GM12878 (cell line): ENCODE measurements around the gene USF3. TPM values are rescaled to one million over a fixed set of nuclear protein-coding genes. Genes with fewer than 3 reads are reported as not detected.

ENCODE experiments used
- ATAC-seq: fragments of 200-7000 bp; cut with Tn5 transposase; 3 replicates; pipeline ENCODE4 v1.9.1; 2020; ENCODE audit warnings: mild to moderate bottlenecking, moderate library complexity
- BruUV-seq: library from RNA; stranded (reverse); fragments of 400-500 nt; replicated peaks from 2 replicates; lab custom pipeline; 2021; lab: Mats Ljungman, UMichigan
- CTCF ChIA-PET: fragments of 300-600 bp; sonication (Branson Sonifier 250); formaldehyde crosslinking; extraction: SDS; loops from one replicate; lab custom pipeline; 2021; ENCODE audit warnings: inconsistent platforms; lab: Yijun Ruan, JAX
- POLR2A ChIA-PET: fragments of 350-600 bp; formaldehyde crosslinking; extraction: SDS; loops from one replicate; lab custom pipeline; 2021; ENCODE audit warnings: inconsistent platforms; lab: Charles Lee
- RAD21 ChIA-PET: fragments of 300-600 bp; sonication (Branson Sonifier 250); formaldehyde crosslinking; loops from one replicate; lab custom pipeline; 2023; ENCODE audit warnings: antibody characterized with exemption; ENCODE audit not compliant: unreplicated experiment; lab: Charles Lee
- SMC1A ChIA-PET: fragments of 300-600 bp; sonication (Branson Sonifier 250); formaldehyde crosslinking; loops from one replicate; lab custom pipeline; 2023; ENCODE audit not compliant: unreplicated experiment, uncharacterized antibody; lab: Charles Lee
- DNase-seq: peaks from one replicate; pipeline ENCODE4 v3.0.0-alpha.2; 2011; ENCODE audit warnings: low read depth, low spot score
- FAIRE-seq: peaks from 3 replicates; lab custom pipeline; 2011; peaks lifted over from hg19 to GRCh38; lab: Jason Lieb, UNC
- H2AFZ ChIP-seq: 2 replicates; pipeline ENCODE4 v1.6.0; 2011; ENCODE audit warnings: low read depth, low read length, control low read depth; ENCODE audit not compliant: control insufficient read depth
- H3K27ac ChIP-seq: 2 replicates; pipeline ENCODE4 v1.5.1; 2011; ENCODE audit warnings: control low read depth; ENCODE audit not compliant: control insufficient read depth, insufficient read depth
- H3K27me3 ChIP-seq, 2 experiments: replicated peaks in 1 of 2; 2 replicates each; pipeline versions ENCODE4 v1.6.0 to v1.6.1; 2011; ENCODE audit warnings: low read length in 1 of 2; ENCODE audit not compliant: control insufficient read depth in 2 of 2, insufficient read depth in 2 of 2
- H3K36me3 ChIP-seq, 2 experiments: 2 replicates each; pipeline ENCODE4 v1.5.1; 2011; ENCODE audit warnings: low read length in 1 of 2; ENCODE audit not compliant: control insufficient read depth in 2 of 2, insufficient read depth in 2 of 2
- H3K4me1 ChIP-seq: 2 replicates; pipeline ENCODE4 v1.6.1; 2011; ENCODE audit warnings: mild to moderate bottlenecking, low read length, moderate library complexity, mixed read lengths; ENCODE audit not compliant: control insufficient read depth, insufficient read depth
- H3K4me2 ChIP-seq: 2 replicates; pipeline ENCODE4 v1.6.0; 2011; ENCODE audit warnings: control low read depth; ENCODE audit not compliant: control insufficient read depth, insufficient read depth
- H3K4me3 ChIP-seq: fragments of 200-600 bp; sonication (generic); 2 replicates; pipeline ENCODE4 v1.5.1; 2016
- H3K79me2 ChIP-seq: 2 replicates; pipeline ENCODE4 v1.6.0; 2011; ENCODE audit warnings: low read length; ENCODE audit not compliant: control insufficient read depth, insufficient read depth
- H3K9ac ChIP-seq: 2 replicates; pipeline ENCODE4 v1.8.0; 2011; ENCODE audit warnings: low read length, control low read depth, mixed read lengths; ENCODE audit not compliant: control insufficient read depth, insufficient read depth
- H3K9me3 ChIP-seq: replicated peaks from 3 replicates; pipeline ENCODE4 v1.5.1; 2011; ENCODE audit warnings: mild to moderate bottlenecking, low read length; ENCODE audit not compliant: control insufficient read depth, insufficient read depth
- H4K20me1 ChIP-seq: 2 replicates; pipeline ENCODE4 v1.6.0; 2011; ENCODE audit not compliant: control insufficient read depth, insufficient read depth
- IKZF1 ChIP-seq: fragments of 450-650 bp; conservative IDR thresholded peaks from 2 replicates; pipeline ENCODE4 v1.6.1; 2017; ENCODE audit warnings: antibody characterized with exemption, mild to moderate bottlenecking
- USF2 ChIP-seq: IDR thresholded peaks from 2 replicates; pipeline ENCODE4 v1.6.1; 2011; ENCODE audit warnings: low read depth, low read length, improper control_type of control experiment, borderline replicate concordance
- ZBTB4 ChIP-seq: fragments of 450-650 bp; formaldehyde crosslinking; IDR thresholded peaks from 2 replicates; pipeline ENCODE4 v1.4.0; 2022; ENCODE audit warnings: mild to moderate bottlenecking, moderate library complexity
- ZNF217 ChIP-seq: fragments of 450-650 bp; IDR thresholded peaks from 2 replicates; pipeline ENCODE4 v1.6.1; 2017; ENCODE audit warnings: antibody characterized with exemption, mild to moderate bottlenecking
- ZNF384 ChIP-seq: IDR thresholded peaks from 2 replicates; pipeline ENCODE4 v1.6.1; 2012; ENCODE audit warnings: low read depth, mild to moderate bottlenecking, low read length, improper control_type of control experiment, borderline replicate concordance
- ZSCAN29 ChIP-seq: fragments of 450-650 bp; IDR thresholded peaks from 2 replicates; pipeline ENCODE4 v1.6.1; 2017; ENCODE audit warnings: mild to moderate bottlenecking, moderate library complexity
- WGBS: methylation state at CpG from one replicate; pipeline ENCODE4 v1.1.6; 2016; ENCODE audit warnings: low lambda C conversion rate; ENCODE audit not compliant: insufficient replicate concordance, insufficient coverage; ENCODE audit errors: missing lambda C conversion rate; 5-methylcytosine and 5-hydroxymethylcytosine counted together
- in situ Hi-C: fragments of 300-500 bp; cut with MboI; formaldehyde crosslinking; loops from 9 replicates; pipeline ENCODE4 v1.14.3; 2018; ENCODE audit warnings: mixed read lengths
- intact Hi-C: fragments of 100-400 bp; cut with micrococcal nuclease; formaldehyde crosslinking; loops from one replicate; pipeline ENCODE4 v1.14.2; 2022; ENCODE audit not compliant: unreplicated experiment
- polyA plus RNA-seq, 11 experiments: library from polyadenylated mRNA; depleted of rRNA in 4 of 11; unstranded in 6 of 11; stranded (reverse) in 5 of 11; fragments of >200 nt; fragmentation: Nextera tagmentation in 4 of 11; fragmentation: Illumina TruSeq in 1 of 11; extraction: Ambion mirVana in 4 of 11; extraction: Trizol in 1 of 11; gene quantifications; 1 replicate in 1 of 11; 2 replicates in 10 of 11; pipeline versions ENCODE4 v1.2.1 to v1.2.3, GENCODE V29; 2011 to 2016; ENCODE audit warnings: inconsistent platforms in 2 of 11, missing spikeins in 2 of 11, low read depth in 1 of 11
- total RNA-seq, 4 experiments: library from RNA; depleted of rRNA in 3 of 4; stranded (reverse); fragments of >200 nt in 3 of 4; fragmentation: Illumina TruSeq in 1 of 4; extraction: Trizol in 1 of 4; gene quantifications; 2 replicates each; pipeline versions ENCODE4 v1.2.1 to v1.2.3, GENCODE V29; 2013 to 2021

The USF3 gene
- total and polyA plus RNA-seq, 10 of the 15 experiments (the other 5 are each of a cell fraction or from before 2014, with no cell fraction given): 3.1 to 15.9 (median 7.8) TPM

GRCh38 chr3:113696658-113697499, 437 bp upstream of the USF3 start (continued):
- TF ChIP-seq ZBTB4 (no peak), USF2 (no peak), ZNF384 (no peak), IKZF1 (0 out of 2 replicates have a peak, but pooled peaks have one; percentile 42)

- H3K9ac ChIP-seq: peak overlapping the region; percentile 73
- DNase-seq (no peak), FAIRE-seq (peak; percentile 35), ATAC-seq (no peak)
- in situ Hi-C loops: no loop called here
- ChIA-PET CTCF (interaction anchor here (0.9 to 2.3 kb wide), 6 partner anchors 38 to 149 kb away, joined by 3 to 10 read pairs (median 4); no protein-coding TSS in a partner anchor), POLR2A (interaction anchor here (0.6 to 1.7 kb wide), 3 partner anchors 17 to 50 kb away, joined by 3 to 9 read pairs (median 5); partner anchors contain the start of genes ATP6V1A and NAA50), RAD21 (interaction anchor here (1.0 to 2.2 kb wide), 7 partner anchors 39 to 218 kb away, joined by 3 to 15 read pairs (median 4); partner anchors contain the start of gene SPICE1), SMC1A (interaction anchor here (1.2 kb wide), 2 partner anchors 41 to 50 kb away, joined by 3 to 4 read pairs; no protein-coding TSS in a partner anchor)
- 36% methylated on average over 8 of the region's 8 CpGs for WGBS
- H3K79me2 ChIP-seq: peaks cover 21% of the 10 kb centered on the region
- no peaks in the 10 kb centered on the region; a peak in 1 of 4 replicates for H3K36me3 ChIP-seq
- BruUV-seq: TSS peak; percentile 56
- no peaks in the 10 kb centered on the region for H3K9me3 ChIP-seq
- peak overlapping the region; percentile 98 for H3K4me3 ChIP-seq
- peak overlapping the region; percentile 89 for H3K27ac ChIP-seq
- H2AFZ ChIP-seq: peak overlapping the region; percentile 58
- TF ChIP-seq ZSCAN29: 0 out of 2 replicates have a peak, but pooled peaks have one; percentile 34
- TF ChIP-seq ZNF217: no peak
- no peaks in the 10 kb centered on the region for H3K27me3 ChIP-seq
- no peaks in the 10 kb centered on the region for H4K20me1 ChIP-seq
- intact Hi-C loops: no loop called here
- H3K4me2 ChIP-seq: peak overlapping the region; percentile 66
- peaks cover 8% of the 10 kb centered on the region; the same call in 1 of the 2 replicates for H3K4me1 ChIP-seq
Observed at GRCh38 chr3:113695431-113695785, 1.0 kb downstream of the USF3 start.
